ENCODE measurements around the gene SLC25A39. TPM values are rescaled to one million over a fixed set of nuclear protein-coding genes. Genes with fewer than 3 reads are reported as not detected.
A peak's percentile ranks its signal among the peaks of the same experiment; 100 is the strongest.

SLC25A39 gene
- total RNA-seq, 1 donor from 2014 or later: 61.2 TPM

- DNase-seq (ENCODE audit: low spot score): no peak
- H3K4me1 Mint-ChIP-seq: peaks cover 17% of the 10 kb centered on the region
These were observed 15.8 kb downstream of the SLC25A39 start for GRCh38 chr17:44308865-44309264.

GRCh38 chr17:44308320-44308818 is 16.3 kb downstream of the SLC25A39 start, which contains the start of gene RUNDC3A:
TSS of gene RUNDC3A (plus strand) at chr17:44308601. CDS start at chr17:44308833, 232 bp downstream.
- TF ChIP-seq EZH2 (IDR thresholded peaks at IDR 0.05): no peak
- no peak for TF ChIP-seq EZH2phosphoT487 (IDR thresholded peaks at IDR 0.05)
- peak; percentile 11 for TF ChIP-seq CTCF (IDR thresholded peaks at IDR 0.05)
- H3K27me3 ChIP-seq: peaks cover 52% of the 10 kb centered on the region
- H4K20me1 ChIP-seq (ENCODE audit: low read depth): peaks cover 26% of the 10 kb centered on the region
- Mint-ChIP-seq H3K4me1 (peaks cover 17% of the 10 kb centered on the region), H3K4me3 (peak within 1 kb of the TSS; percentile 81), H3K27me3 (ENCODE audit: insufficient read depth, low read depth) (peaks cover 37% of the 10 kb centered on the region), H3K36me3 (no peaks in the 10 kb centered on the region), H3K9me3 (no peaks in the 10 kb centered on the region), H3K27ac (no peak within 1 kb of the TSS)
- no peaks in the 10 kb centered on the region for H3K79me2 ChIP-seq (ENCODE audit: low read depth)
- H3K4me3 ChIP-seq: peak within 1 kb of the TSS; percentile 50
- H3K4me1 ChIP-seq: peaks cover 13% of the 10 kb centered on the region
- no peak within 1 kb of the TSS for H3K9ac ChIP-seq
- no peak within 1 kb of the TSS for H3K27ac ChIP-seq
- H3F3A ChIP-seq (ENCODE audit: low read depth): peaks cover 17% of the 10 kb centered on the region
- no peaks in the 10 kb centered on the region for H3K9me3 ChIP-seq (ENCODE audit: low read depth)
- DNase-seq (ENCODE audit: low spot score): peak; percentile 97
- peak within 1 kb of the TSS; percentile 82 for H3K4me2 ChIP-seq
- H2AFZ ChIP-seq (replicated peaks): no peak within 1 kb of the TSS
- H3K36me3 ChIP-seq: no peaks in the 10 kb centered on the region

More at GRCh38 chr17:44308865-44309264, 15.8 kb downstream of the SLC25A39 start:
- Histone ChIP-seq H3K4me3 (peak overlapping the region; percentile 50), H3K27me3 (peaks cover 57% of the 10 kb centered on the region), H4K20me1 (ENCODE audit: low read depth) (peaks cover 26% of the 10 kb centered on the region), H2AFZ (replicated peaks) (no peak overlapping the region), H3F3A (ENCODE audit: low read depth) (peaks cover 17% of the 10 kb centered on the region), H3K9ac (no peak overlapping the region), H3K36me3 (no peaks in the 10 kb centered on the region), H3K4me2 (peak overlapping the region; percentile 82), H3K79me2 (ENCODE audit: low read depth) (no peaks in the 10 kb centered on the region), H3K27ac (no peak overlapping the region), H3K4me1 (peaks cover 13% of the 10 kb centered on the region), H3K9me3 (ENCODE audit: low read depth) (no peaks in the 10 kb centered on the region)
- Mint-ChIP-seq H3K4me3 (peak overlapping the region; percentile 72), H3K9me3 (no peaks in the 10 kb centered on the region), H3K36me3 (no peaks in the 10 kb centered on the region), H3K27ac (no peak overlapping the region), H3K27me3 (ENCODE audit: insufficient read depth, low read depth) (peaks cover 40% of the 10 kb centered on the region)
- TF ChIP-seq CTCF (IDR thresholded peaks at IDR 0.05): no peak
- TF ChIP-seq EZH2 (IDR thresholded peaks at IDR 0.05): no peak
- TF ChIP-seq EZH2phosphoT487 (IDR thresholded peaks at IDR 0.05): no peak

- peaks cover 32% of the 10 kb centered on the region for H3K27me3 Mint-ChIP-seq (ENCODE audit: insufficient read depth, low read depth)
- TF ChIP-seq CTCF (IDR thresholded peaks at IDR 0.05) (no peak), EZH2 (IDR thresholded peaks at IDR 0.05) (peak; percentile 6)
These were observed 17.0 kb downstream of the SLC25A39 start for GRCh38 chr17:44307387-44308186.

More at GRCh38 chr17:44307387-44308186, 17.0 kb downstream of the SLC25A39 start:
- Mint-ChIP-seq H3K27ac (no peak overlapping the region), H3K9me3 (no peaks in the 10 kb centered on the region), H3K4me3 (peak overlapping the region; percentile 81), H3K4me1 (peaks cover 17% of the 10 kb centered on the region), H3K36me3 (no peaks in the 10 kb centered on the region)
- Histone ChIP-seq H3K36me3 (no peaks in the 10 kb centered on the region), H4K20me1 (ENCODE audit: low read depth) (peaks cover 26% of the 10 kb centered on the region), H3F3A (ENCODE audit: low read depth) (peaks cover 17% of the 10 kb centered on the region), H3K4me3 (peak overlapping the region; percentile 50), H2AFZ (replicated peaks) (no peak overlapping the region), H3K9me3 (ENCODE audit: low read depth) (no peaks in the 10 kb centered on the region), H3K4me2 (peak overlapping the region; percentile 82), H3K79me2 (ENCODE audit: low read depth) (no peaks in the 10 kb centered on the region), H3K27ac (no peak overlapping the region), H3K4me1 (peaks cover 13% of the 10 kb centered on the region), H3K9ac (no peak overlapping the region), H3K27me3 (peaks cover 45% of the 10 kb centered on the region)
- peak; percentile 91 for DNase-seq (ENCODE audit: low spot score)

Measured in neural progenitor cell (in vitro differentiated cells).